ES-I3 (cell line): ENCODE results near the gene DGKD.

ENCODE experiments used
- H3K36me3 ChIP-seq: 2 replicates; pipeline ENCODE4 v1.6.1; 2013; ENCODE audit warnings: mild to moderate bottlenecking, low read length, control low read depth, moderate library complexity; ENCODE audit not compliant: insufficient read depth
- H3K4me1 ChIP-seq: 2 replicates; pipeline ENCODE4 v1.6.1; 2013; ENCODE audit warnings: mild to moderate bottlenecking, control low read depth, low read length; ENCODE audit not compliant: insufficient read depth
- H3K9ac ChIP-seq: 2 replicates; pipeline ENCODE4 v1.6.1; 2013; ENCODE audit warnings: low read depth, mild to moderate bottlenecking, low read length, moderate library complexity
- H3K9me3 ChIP-seq: 2 replicates; pipeline ENCODE4 v1.6.1; 2013; ENCODE audit warnings: mild to moderate bottlenecking, low read length, moderate library complexity; ENCODE audit not compliant: control insufficient read depth, insufficient read depth

DGKD gene

GRCh38 chr2:233436191-233436581 is 81.9 kb downstream of the DGKD start:
- H3K36me3 ChIP-seq, result no peaks in the 10 kb centered on the region; the same call in 1 of the 2 replicates
- no peak overlapping the region for H3K9ac ChIP-seq
- H3K9me3 ChIP-seq, result no peaks in the 10 kb centered on the region
- H3K4me1 ChIP-seq, result no peaks in the 10 kb centered on the region

- Histone ChIP-seq H3K36me3 (no peaks in the 10 kb centered on the region; the same call in 1 of the 2 replicates), H3K9ac (no peak overlapping the region), H3K4me1 (no peaks in the 10 kb centered on the region), H3K9me3 (no peaks in the 10 kb centered on the region)
Measured at GRCh38 chr2:233436691-233437438, 82.6 kb downstream of the DGKD start.

GRCh38 chr2:233437439-233437955 is 83.2 kb downstream of the DGKD start:
- H3K9me3 ChIP-seq, result no peaks in the 10 kb centered on the region
- H3K4me1 ChIP-seq, result no peaks in the 10 kb centered on the region
- H3K36me3 ChIP-seq, result no peaks in the 10 kb centered on the region; the same call in 1 of the 2 replicates
- no peak overlapping the region for H3K9ac ChIP-seq

GRCh38 chr2:233438573-233439147 is 84.4 kb downstream of the DGKD start:
- H3K4me1 ChIP-seq, result no peaks in the 10 kb centered on the region
- H3K36me3 ChIP-seq, result no peaks in the 10 kb centered on the region; the same call in none of the 2 replicates
- no peaks in the 10 kb centered on the region for H3K9me3 ChIP-seq
- no peak overlapping the region for H3K9ac ChIP-seq

- Histone ChIP-seq H3K9ac (no peak overlapping the region), H3K4me1 (no peaks in the 10 kb centered on the region), H3K36me3 (no peaks in the 10 kb centered on the region; the same call in none of the 2 replicates), H3K9me3 (no peaks in the 10 kb centered on the region)
Measured at GRCh38 chr2:233439191-233439590, 84.9 kb downstream of the DGKD start.

GRCh38 chr2:233440314-233440713 is 86.0 kb downstream of the DGKD start:
- Histone ChIP-seq H3K4me1 (no peaks in the 10 kb centered on the region), H3K9ac (no peak overlapping the region), H3K36me3 (no peaks in the 10 kb centered on the region; the same call in none of the 2 replicates), H3K9me3 (no peaks in the 10 kb centered on the region)

- Histone ChIP-seq H3K9ac (no peak overlapping the region), H3K4me1 (no peaks in the 10 kb centered on the region), H3K36me3 (no peaks in the 10 kb centered on the region; the same call in none of the 2 replicates), H3K9me3 (no peaks in the 10 kb centered on the region)
Measured at GRCh38 chr2:233440714-233441113, 86.4 kb downstream of the DGKD start.

GRCh38 chr2:233441161-233442027 is 87.1 kb downstream of the DGKD start:
- Histone ChIP-seq H3K9me3 (no peaks in the 10 kb centered on the region), H3K36me3 (no peaks in the 10 kb centered on the region; the same call in none of the 2 replicates), H3K4me1 (no peaks in the 10 kb centered on the region), H3K9ac (no peak overlapping the region)

- no peaks in the 10 kb centered on the region; the same call in none of the 2 replicates for H3K36me3 ChIP-seq
- H3K9ac ChIP-seq, result no peak overlapping the region
- no peaks in the 10 kb centered on the region for H3K9me3 ChIP-seq
- no peaks in the 10 kb centered on the region for H3K4me1 ChIP-seq
Measured at GRCh38 chr2:233442028-233442310, 87.7 kb downstream of the DGKD start.

- Histone ChIP-seq H3K9me3 (no peaks in the 10 kb centered on the region), H3K4me1 (no peaks in the 10 kb centered on the region), H3K9ac (no peak overlapping the region), H3K36me3 (no peaks in the 10 kb centered on the region; the same call in 1 of the 2 replicates)
Measured at GRCh38 chr2:233443511-233444183, 89.4 kb downstream of the DGKD start.

GRCh38 chr2:233444501-233444900 is 90.2 kb downstream of the DGKD start:
- Histone ChIP-seq H3K9me3 (no peaks in the 10 kb centered on the region), H3K4me1 (0 out of 2 replicates have a peak, but pooled peaks cover 3% of the 10 kb centered on the region), H3K36me3 (no peaks in the 10 kb centered on the region; the same call in 1 of the 2 replicates), H3K9ac (no peak overlapping the region)

- H3K36me3 ChIP-seq, result no peaks in the 10 kb centered on the region; the same call in 1 of the 2 replicates
- no peaks in the 10 kb centered on the region for H3K9me3 ChIP-seq
- H3K9ac ChIP-seq, result no peak overlapping the region
- 0 out of 2 replicates have a peak, but pooled peaks cover 3% of the 10 kb centered on the region for H3K4me1 ChIP-seq
Measured at GRCh38 chr2:233445152-233445830, 91.0 kb downstream of the DGKD start.

GRCh38 chr2:233446121-233446520 is 91.8 kb downstream of the DGKD start:
- Histone ChIP-seq H3K9me3 (no peaks in the 10 kb centered on the region), H3K36me3 (no peaks in the 10 kb centered on the region; the same call in none of the 2 replicates), H3K9ac (no peak overlapping the region), H3K4me1 (0 out of 2 replicates have a peak, but pooled peaks cover 3% of the 10 kb centered on the region)
